IMR-90 (cell line): ENCODE results near the gene FRMD1. TPM values are rescaled to one million over a fixed set of nuclear protein-coding genes. Genes with fewer than 3 reads are reported as not detected.

Experiments used
- ATAC-seq: fragments of 200-7000 bp; cut with Tn5 transposase; 2 replicates; pipeline ENCODE4 v1.9.1; 2020; ENCODE audit warnings: low read depth, mild to moderate bottlenecking, moderate library complexity
- BruUV-seq: library from RNA; stranded (reverse); fragments of 400-500 nt; replicated peaks from 2 replicates; lab custom pipeline; 2021; lab: Mats Ljungman, UMichigan
- CTCF ChIA-PET: fragments of 300-600 bp; formaldehyde crosslinking; extraction: SDS; loops from one replicate; lab custom pipeline; 2021; ENCODE audit warnings: antibody characterized with exemption; lab: Yijun Ruan, JAX
- POLR2A ChIA-PET: fragments of 300-600 bp; sonication (Branson Sonifier 250); formaldehyde crosslinking; loops from one replicate; lab custom pipeline; 2022; ENCODE audit warnings: antibody characterized with exemption; ENCODE audit not compliant: unreplicated experiment; lab: Charles Lee
- DNase-seq: peaks from one replicate; pipeline ENCODE4 v3.0.0; 2013
- H2AFZ ChIP-seq: replicated peaks from 2 replicates; pipeline ENCODE3; 2013; ENCODE audit warnings: low read length, mild to moderate bottlenecking; ENCODE audit not compliant: poor library complexity
- H2AK5ac ChIP-seq: 2 replicates; pipeline ENCODE4 v1.6.1; 2013; ENCODE audit warnings: low read depth, low read length, inconsistent platforms
- H2AK9ac ChIP-seq: replicated peaks from 2 replicates; pipeline ENCODE3; 2013; ENCODE audit warnings: mild to moderate bottlenecking, low read depth, low read length, moderate library complexity; ENCODE audit not compliant: poor library complexity
- H2BK120ac ChIP-seq: 2 replicates; pipeline ENCODE4 v1.6.1; 2013; ENCODE audit warnings: low read depth, low read length, inconsistent platforms
- H2BK15ac ChIP-seq: 3 replicates; pipeline ENCODE4 v1.6.1; 2013; ENCODE audit warnings: low read depth, low read length, inconsistent platforms
- H2BK20ac ChIP-seq: 2 replicates; pipeline ENCODE4 v1.6.1; 2013; ENCODE audit warnings: low read depth, mild to moderate bottlenecking, inconsistent platforms, low read length, moderate library complexity
- H2BK5ac ChIP-seq: 2 replicates; pipeline ENCODE4 v1.6.1; 2013; ENCODE audit warnings: mild to moderate bottlenecking, low read depth, low read length, inconsistent platforms; ENCODE audit not compliant: poor library complexity, severe bottlenecking
- H3K14ac ChIP-seq: replicated peaks from 2 replicates; pipeline ENCODE4 v1.6.1; 2013; ENCODE audit warnings: low read depth, low read length, inconsistent platforms
- H3K18ac ChIP-seq: 2 replicates; pipeline ENCODE4 v1.6.1; 2013; ENCODE audit warnings: low read depth, low read length, control low read depth
- H3K23ac ChIP-seq: 2 replicates; pipeline ENCODE4 v1.6.1; 2013; ENCODE audit warnings: low read depth, low read length, inconsistent platforms
- H3K27ac ChIP-seq: 2 replicates; pipeline ENCODE4 v1.5.1; 2013; ENCODE audit warnings: mild to moderate bottlenecking, control low read depth, low read length; ENCODE audit not compliant: insufficient read depth
- H3K27me3 ChIP-seq: 2 replicates; pipeline ENCODE4 v1.6.1; 2013; ENCODE audit warnings: low read length; ENCODE audit not compliant: control insufficient read depth, insufficient read depth
- H3K36me3 ChIP-seq: 2 replicates; pipeline ENCODE4 v1.6.1; 2013; ENCODE audit warnings: low read length, mixed read lengths; ENCODE audit not compliant: control insufficient read depth, insufficient read depth
- H3K4ac ChIP-seq: 2 replicates; pipeline ENCODE4 v1.6.1; 2013; ENCODE audit warnings: low read depth, low read length, inconsistent platforms
- H3K4me1 ChIP-seq: 2 replicates; pipeline ENCODE4 v1.6.1; 2013; ENCODE audit warnings: low read length, mixed read lengths; ENCODE audit not compliant: control insufficient read depth, insufficient read depth
- H3K4me2 ChIP-seq: 2 replicates; pipeline ENCODE4 v1.6.1; 2013; ENCODE audit warnings: low read depth, mild to moderate bottlenecking, control low read depth, low read length, moderate library complexity
- H3K4me3 ChIP-seq: 2 replicates; pipeline ENCODE4 v1.5.1; 2013; ENCODE audit warnings: low read depth, mild to moderate bottlenecking, control low read depth, low read length, moderate library complexity; ENCODE audit not compliant: insufficient read depth
- H3K56ac ChIP-seq: 2 replicates; pipeline ENCODE4 v1.6.1; 2013; ENCODE audit warnings: low read length, inconsistent platforms; ENCODE audit not compliant: insufficient read depth; ENCODE audit errors: extremely low read depth
- H3K79me1 ChIP-seq, 2 experiments: 2 replicates each; pipeline ENCODE4 v1.6.1; 2013; ENCODE audit warnings: low read length in 2 of 2, inconsistent platforms in 1 of 2, low read depth in 1 of 2
- H3K9ac ChIP-seq: 2 replicates; pipeline ENCODE4 v1.6.1; 2013; ENCODE audit warnings: low read depth, low read length, control low read depth
- H3K9me1 ChIP-seq: 2 replicates; pipeline ENCODE4 v1.6.1; 2013; ENCODE audit warnings: low read length, inconsistent platforms; ENCODE audit not compliant: insufficient read depth
- H3K9me3 ChIP-seq: 2 replicates; pipeline ENCODE4 v1.6.1; 2013; ENCODE audit warnings: low read length; ENCODE audit not compliant: control insufficient read depth, insufficient read depth
- H4K20me1 ChIP-seq: 2 replicates; pipeline ENCODE4 v1.6.1; 2013; ENCODE audit warnings: low read length, inconsistent platforms; ENCODE audit not compliant: insufficient read depth
- H4K5ac ChIP-seq: 2 replicates; pipeline ENCODE4 v1.6.1; 2013; ENCODE audit warnings: mild to moderate bottlenecking, low read depth, low read length, control low read depth
- H4K8ac ChIP-seq, 2 experiments: 2 replicates each; pipeline ENCODE4 v1.6.1; 2013; ENCODE audit warnings: low read depth in 2 of 2, low read length in 2 of 2, control low read depth in 1 of 2, inconsistent platforms in 1 of 2
- H4K91ac ChIP-seq: 2 replicates; pipeline ENCODE4 v1.6.1; 2013; ENCODE audit warnings: low read depth, low read length, inconsistent platforms; ENCODE audit not compliant: insufficient read depth
- BHLHE40 ChIP-seq: fragments of 150-350 bp; IDR thresholded peaks from 2 replicates; pipeline ENCODE4 v1.6.1; 2016; ENCODE audit warnings: mild to moderate bottlenecking, low read depth, low read length
- CEBPB ChIP-seq: IDR thresholded peaks from 2 replicates; pipeline ENCODE4 v1.6.1; 2012; ENCODE audit warnings: low read depth, low read length, improper control_type of control experiment
- CHD1 ChIP-seq: IDR thresholded peaks from 2 replicates; pipeline ENCODE4 v1.6.1; 2012; ENCODE audit warnings: low read depth, low read length, improper control_type of control experiment
- ELK1 ChIP-seq: fragments of 150-350 bp; IDR thresholded peaks from 2 replicates; pipeline ENCODE4 v1.6.1; 2016; ENCODE audit warnings: low read depth, mild to moderate bottlenecking, low read length, moderate library complexity, borderline replicate concordance
- FOS ChIP-seq: fragments of 150-350 bp; IDR thresholded peaks from 2 replicates; pipeline ENCODE4 v1.6.1; 2016; ENCODE audit warnings: low read depth, low read length
- MAFK ChIP-seq: IDR thresholded peaks from 2 replicates; pipeline ENCODE4 v1.6.1; 2012; ENCODE audit warnings: low read depth, low read length, improper control_type of control experiment
- MAZ ChIP-seq: IDR thresholded peaks from 2 replicates; pipeline ENCODE4 v1.6.1; 2012; ENCODE audit warnings: low read depth, mild to moderate bottlenecking, low read length, improper control_type of control experiment, moderate library complexity, borderline replicate concordance
- MXI1 ChIP-seq: IDR thresholded peaks from 2 replicates; pipeline ENCODE4 v1.6.1; 2012; ENCODE audit warnings: low read depth, mild to moderate bottlenecking, low read length, moderate library complexity, borderline replicate concordance
- NFE2L2 ChIP-seq: fragments of 150-350 bp; IDR thresholded peaks from 2 replicates; pipeline ENCODE4 v1.6.1; 2016; ENCODE audit warnings: low read depth, mild to moderate bottlenecking, low read length
- POLR2A ChIP-seq: IDR thresholded peaks from 2 replicates; pipeline ENCODE4 v1.6.1; 2012; ENCODE audit warnings: mild to moderate bottlenecking, low read depth, low read length
- RAD21 ChIP-seq: IDR thresholded peaks from 2 replicates; pipeline ENCODE4 v1.6.1; 2012; ENCODE audit warnings: low read length, improper control_type of control experiment
- RCOR1 ChIP-seq: IDR thresholded peaks from 2 replicates; pipeline ENCODE4 v1.6.1; 2012; ENCODE audit warnings: mild to moderate bottlenecking, low read length, improper control_type of control experiment; ENCODE audit not compliant: insufficient replicate concordance
- RFX5 ChIP-seq: IDR thresholded peaks from 2 replicates; pipeline ENCODE4 v1.8.0; 2012; ENCODE audit warnings: low read depth, mild to moderate bottlenecking, low read length, moderate library complexity
- SMC3 ChIP-seq: fragments of 150-350 bp; IDR thresholded peaks from 2 replicates; pipeline ENCODE4 v1.6.1; 2016; ENCODE audit warnings: low read depth, mild to moderate bottlenecking, antibody characterized with exemption, low read length, moderate library complexity
- USF2 ChIP-seq: fragments of 150-350 bp; IDR thresholded peaks from 2 replicates; pipeline ENCODE4 v1.6.1; 2017; ENCODE audit warnings: mild to moderate bottlenecking, antibody characterized with exemption, low read length, low read depth
- WGBS, 2 experiments: methylation state at CpG; one replicate each; pipeline versions ENCODE4 v1.1.5 to v1.1.7; 2013; ENCODE audit warnings: missing lambda C conversion rate in 2 of 2; ENCODE audit not compliant: insufficient read length in 1 of 2; ENCODE audit errors: extremely low coverage in 2 of 2; 5-methylcytosine and 5-hydroxymethylcytosine counted together
- dilution Hi-C: fragments of 300-500 bp; cut with HindIII; formaldehyde crosslinking; loops from one replicate; pipeline ENCODE4 v1.14.3; 2018; ENCODE audit warnings: low sequenced_read_pairs; ENCODE audit not compliant: unreplicated experiment
- in situ Hi-C: fragments of 300-500 bp; cut with MboI; formaldehyde crosslinking; loops from 3 replicates; pipeline ENCODE4 v1.14.3; 2019; ENCODE audit warnings: low sequenced_read_pairs, inconsistent platforms, mixed read lengths
- intact Hi-C: fragments of 100-400 bp; cut with micrococcal nuclease; formaldehyde crosslinking; loops from 2 replicates; pipeline ENCODE4 v1.10.0; 2022
- polyA plus RNA-seq, 3 experiments: library from polyadenylated mRNA; depleted of rRNA; stranded (reverse); fragments of >200 nt; gene quantifications; 2 replicates each; pipeline ENCODE4 v1.2.3, GENCODE V29; 2012; ENCODE audit warnings: low replicate concordance in 1 of 3
- total RNA-seq: library from RNA; depleted of rRNA; stranded (reverse); fragments of >200 nt; gene quantifications from 2 replicates; pipeline ENCODE4 v1.2.3, GENCODE V29; 2012
- TF ChIP-seq, protein P1 (sequence below): conservative IDR thresholded peaks from 2 replicates; pipeline ENCODE4 v1.5.1; 2012; ENCODE audit warnings: mild to moderate bottlenecking, low read depth, low read length, improper control_type of control experiment

The FRMD1 gene
- total and polyA plus RNA-seq, 2 of the 4 experiments (the other 2 are of a cell fraction), result not detected

- Histone ChIP-seq H3K79me1 (no peaks in the 10 kb centered on the region), H4K5ac (no peak overlapping the region), H4K8ac (no peak overlapping the region), H3K36me3 (no peaks in the 10 kb centered on the region), H2AK9ac (no peak overlapping the region), H3K4me1 (no peaks in the 10 kb centered on the region), H3K4me2 (no peak overlapping the region), H3K18ac (no peak overlapping the region), H3K14ac (no peak overlapping the region), H4K91ac (no peak overlapping the region), H2AFZ (no peak overlapping the region), H3K9me3 (peaks cover 25% of the 10 kb centered on the region), H3K4ac (no peak overlapping the region), H3K56ac (no peak overlapping the region), H4K20me1 (no peaks in the 10 kb centered on the region), H3K27me3 (peaks cover 12% of the 10 kb centered on the region), H2BK120ac (no peak overlapping the region), H3K9ac (no peak overlapping the region), H2BK20ac (no peak overlapping the region), H3K27ac (no peak overlapping the region), H2AK5ac (no peak overlapping the region), H2BK15ac (no peak overlapping the region), H3K23ac (no peak overlapping the region), H3K9me1 (no peaks in the 10 kb centered on the region), H2BK5ac (no peak overlapping the region), H3K4me3 (no peak overlapping the region)
- no peak for DNase-seq
- ChIA-PET POLR2A (no interaction called here), CTCF (no interaction called here)
- in situ Hi-C loops, result no loop called here
- 41% methylated on average over 3 of the region's 4 CpGs; no CpG with 5 or more reads in 1 of the 2 experiments for WGBS, 2 experiments
- TF ChIP-seq NFE2L2, result no peak
- TF ChIP-seq RFX5, result no peak
- no peak for TF ChIP-seq RAD21
- no peak for TF ChIP-seq MAFK
- no peak for TF ChIP-seq SMC3
- no peak for TF ChIP-seq FOS
- no peak for TF ChIP-seq CHD1
- TF ChIP-seq USF2, result no peak
- no peak for TF ChIP-seq ELK1
- TF ChIP-seq POLR2A, result no peak
- no peak for TF ChIP-seq BHLHE40
- no peak for TF ChIP-seq MXI1
- TF ChIP-seq, protein P1, sequence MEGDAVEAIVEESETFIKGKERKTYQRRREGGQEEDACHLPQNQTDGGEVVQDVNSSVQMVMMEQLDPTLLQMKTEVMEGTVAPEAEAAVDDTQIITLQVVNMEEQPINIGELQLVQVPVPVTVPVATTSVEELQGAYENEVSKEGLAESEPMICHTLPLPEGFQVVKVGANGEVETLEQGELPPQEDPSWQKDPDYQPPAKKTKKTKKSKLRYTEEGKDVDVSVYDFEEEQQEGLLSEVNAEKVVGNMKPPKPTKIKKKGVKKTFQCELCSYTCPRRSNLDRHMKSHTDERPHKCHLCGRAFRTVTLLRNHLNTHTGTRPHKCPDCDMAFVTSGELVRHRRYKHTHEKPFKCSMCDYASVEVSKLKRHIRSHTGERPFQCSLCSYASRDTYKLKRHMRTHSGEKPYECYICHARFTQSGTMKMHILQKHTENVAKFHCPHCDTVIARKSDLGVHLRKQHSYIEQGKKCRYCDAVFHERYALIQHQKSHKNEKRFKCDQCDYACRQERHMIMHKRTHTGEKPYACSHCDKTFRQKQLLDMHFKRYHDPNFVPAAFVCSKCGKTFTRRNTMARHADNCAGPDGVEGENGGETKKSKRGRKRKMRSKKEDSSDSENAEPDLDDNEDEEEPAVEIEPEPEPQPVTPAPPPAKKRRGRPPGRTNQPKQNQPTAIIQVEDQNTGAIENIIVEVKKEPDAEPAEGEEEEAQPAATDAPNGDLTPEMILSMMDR, result no peak
- no peak for TF ChIP-seq MAZ
- no peak for TF ChIP-seq CEBPB
- TF ChIP-seq RCOR1, result no peak
- dilution Hi-C loops, result no loop called here
- ATAC-seq, result no peak
- intact Hi-C loops, result no loop called here
- BruUV-seq, result no TSS peak
Measured at GRCh38 chr6:168015009-168015408, 64.0 kb downstream of the FRMD1 start.
